ENCODE measurements around the gene ANGPTL5. TPM values are rescaled to one million over a fixed set of nuclear protein-coding genes. Genes with fewer than 3 reads are reported as not detected.

ANGPTL5 gene
- polyA plus RNA-seq, 1 donor (not counting 4 experiments of a cell fraction or from before 2014, with no cell fraction given): 0.03 TPM

GRCh38 chr11:101863361-101863760 lies 53.0 kb downstream of the ANGPTL5 start:
- H3K9ac ChIP-seq (ENCODE audit: control insufficient read depth, extremely low read depth, insufficient read depth, low read length): no peak overlapping the region
- no peaks in the 10 kb centered on the region for H3K27me3 ChIP-seq (ENCODE audit: control insufficient read depth, extremely low read depth, insufficient read depth, low read length)
- dilution Hi-C loops (cut with MboI; ENCODE audit: extremely low pct_ligation_motif_present, low sequenced_read_pairs): no loop called here
- no peak for FAIRE-seq
- no peak for TF ChIP-seq EZH2 (IDR thresholded peaks at IDR 0.05; ENCODE audit: low read length)
- no peaks in the 10 kb centered on the region for H4K20me1 ChIP-seq (ENCODE audit: control insufficient read depth, extremely low read depth, insufficient read depth, low read length)
- peaks cover 8% of the 10 kb centered on the region for H3K4me1 ChIP-seq (ENCODE audit: control insufficient read depth, extremely low read depth, insufficient read depth, low read length)
- H3K4me2 ChIP-seq (ENCODE audit: control insufficient read depth, extremely low read depth, insufficient read depth, low read depth, low read length): no peak overlapping the region
- no peak overlapping the region for H2AFZ ChIP-seq (ENCODE audit: control insufficient read depth, low read length)
- H3K36me3 ChIP-seq (ENCODE audit: control insufficient read depth in 2 of 2, extremely low read depth in 1 of 2, insufficient read depth in 2 of 2, low read length in 2 of 2): no peaks in the 10 kb centered on the region
- no peaks in the 10 kb centered on the region for H3K79me2 ChIP-seq (ENCODE audit: control insufficient read depth, insufficient read depth, low read length)
- no peak overlapping the region for H3K27ac ChIP-seq (ENCODE audit: control insufficient read depth, insufficient read depth, low read length)
- H3K9me1 ChIP-seq (ENCODE audit: control insufficient read depth, extremely low read depth, insufficient read depth, low read length): no peaks in the 10 kb centered on the region
- H3K4me3 ChIP-seq (ENCODE audit: control insufficient read depth in 2 of 3, extremely low read depth in 1 of 3, insufficient read depth in 2 of 3, low read depth in 1 of 3, low read length in 3 of 3): no peak overlapping the region
- DNase-seq (ENCODE audit: low read depth, low spot score): no peak
- H3K9me3 ChIP-seq (ENCODE audit: control insufficient read depth, low read depth, low read length): no peaks in the 10 kb centered on the region

- Histone ChIP-seq H3K27me3 (ENCODE audit: control insufficient read depth, extremely low read depth, insufficient read depth, low read length) (no peaks in the 10 kb centered on the region), H3K9me1 (ENCODE audit: control insufficient read depth, extremely low read depth, insufficient read depth, low read length) (no peaks in the 10 kb centered on the region), H3K36me3 (ENCODE audit: control insufficient read depth in 2 of 2, extremely low read depth in 1 of 2, insufficient read depth in 2 of 2, low read length in 2 of 2) (no peaks in the 10 kb centered on the region), H3K27ac (ENCODE audit: control insufficient read depth, insufficient read depth, low read length) (no peak overlapping the region), H3K4me1 (ENCODE audit: control insufficient read depth, extremely low read depth, insufficient read depth, low read length) (peaks cover 8% of the 10 kb centered on the region), H2AFZ (ENCODE audit: control insufficient read depth, low read length) (no peak overlapping the region), H3K9ac (ENCODE audit: control insufficient read depth, extremely low read depth, insufficient read depth, low read length) (no peak overlapping the region), H3K4me2 (ENCODE audit: control insufficient read depth, extremely low read depth, insufficient read depth, low read depth, low read length) (no peak overlapping the region), H3K9me3 (ENCODE audit: control insufficient read depth, low read depth, low read length) (no peaks in the 10 kb centered on the region), H3K4me3 (ENCODE audit: control insufficient read depth in 2 of 3, extremely low read depth in 1 of 3, insufficient read depth in 2 of 3, low read depth in 1 of 3, low read length in 3 of 3) (no peak overlapping the region), H3K79me2 (ENCODE audit: control insufficient read depth, insufficient read depth, low read length) (no peaks in the 10 kb centered on the region), H4K20me1 (ENCODE audit: control insufficient read depth, extremely low read depth, insufficient read depth, low read length) (no peaks in the 10 kb centered on the region)
- no peak for FAIRE-seq
- no peak for DNase-seq (ENCODE audit: low read depth, low spot score)
- dilution Hi-C loops (cut with MboI; ENCODE audit: extremely low pct_ligation_motif_present, low sequenced_read_pairs): no loop called here
- TF ChIP-seq EZH2 (IDR thresholded peaks at IDR 0.05; ENCODE audit: low read length) (no peak), CTCF (optimal IDR thresholded peaks at IDR 0.05 in 1 of 3, IDR thresholded peaks at IDR 0.05 in 1 of 3, conservative IDR thresholded peaks at IDR 0.05 in 1 of 3; ENCODE audit: extremely low read depth in 1 of 3, insufficient read depth in 2 of 3, low read length in 3 of 3) (peak; percentile 49 to 59 (median 56))
Observed at GRCh38 chr11:101862391-101863233, 53.7 kb downstream of the ANGPTL5 start.

Data from keratinocyte (primary cell).